Liver (tissue), 9 donors: ENCODE results near the gene RAX. TPM values are rescaled to one million over a fixed set of nuclear protein-coding genes. Genes with fewer than 3 reads are reported as not detected.

Source experiments
- DNase-seq: peaks from one replicate; pipeline ENCODE4 v3.0.0-alpha.2; 2017; ENCODE audit warnings: low spot score
- H3K27ac ChIP-seq, 2 donors: one replicate each; pipeline ENCODE4 v1.7.0; 2013; ENCODE audit warnings: inconsistent platforms in 2 of 2, low read length in 2 of 2, control low read depth in 1 of 2, low read depth in 1 of 2, mild to moderate bottlenecking in 1 of 2
- H3K27me3 ChIP-seq, 4 donors: one replicate each; pipeline versions ENCODE4 v1.6.1 to v1.7.0; 2013; ENCODE audit warnings: low read length in 3 of 4, inconsistent platforms in 1 of 4, mild to moderate bottlenecking in 1 of 4, moderate library complexity in 1 of 4; ENCODE audit not compliant: control insufficient read depth in 4 of 4, insufficient read depth in 4 of 4
- H3K36me3 ChIP-seq, 4 donors: one replicate each; pipeline versions ENCODE4 v1.6.1 to v1.7.0; 2013; ENCODE audit warnings: low read length in 3 of 4, mild to moderate bottlenecking in 3 of 4, low read depth in 1 of 4, moderate library complexity in 1 of 4; ENCODE audit not compliant: control insufficient read depth in 4 of 4, insufficient read depth in 3 of 4
- H3K4me1 ChIP-seq, 4 donors: one replicate each; pipeline versions ENCODE4 v1.6.1 to v1.7.0; 2013; ENCODE audit warnings: low read length in 3 of 4, mild to moderate bottlenecking in 3 of 4, moderate library complexity in 1 of 4; ENCODE audit not compliant: control insufficient read depth in 4 of 4, insufficient read depth in 4 of 4
- H3K4me3 ChIP-seq, 3 donors: one replicate each; pipeline versions ENCODE4 v1.6.1 to v1.7.0; 2013; ENCODE audit warnings: low read length in 3 of 3, control low read depth in 1 of 3, low read depth in 1 of 3, mild to moderate bottlenecking in 1 of 3
- H3K9ac ChIP-seq, 2 donors: one replicate each; pipeline ENCODE4 v1.7.0; 2013; ENCODE audit warnings: low read length in 2 of 2, mild to moderate bottlenecking in 2 of 2, moderate library complexity in 2 of 2, control low read depth in 1 of 2, low read depth in 1 of 2
- H3K9me3 ChIP-seq, 4 donors: one replicate each; pipeline versions ENCODE4 v1.6.1 to v1.7.0; 2013; ENCODE audit warnings: low read length in 3 of 4; ENCODE audit not compliant: control insufficient read depth in 4 of 4
- EGR1 ChIP-seq, 2 donors: IDR thresholded peaks; 2 replicates each; pipeline ENCODE4 v1.6.1; 2016 to 2018; ENCODE audit warnings: antibody characterized with exemption in 2 of 2, low read depth in 2 of 2
- FOXA1 ChIP-seq: IDR thresholded peaks from 2 replicates; pipeline ENCODE4 v1.6.1; 2016; ENCODE audit warnings: antibody characterized with exemption
- FOXA2 ChIP-seq: IDR thresholded peaks from 2 replicates; pipeline ENCODE4 v1.6.1; 2016; ENCODE audit warnings: antibody characterized with exemption
- GABPA ChIP-seq, 2 donors: IDR thresholded peaks in 1 of 2; conservative IDR thresholded peaks in 1 of 2; 2 replicates each; pipeline ENCODE4 v1.6.1; 2016; ENCODE audit warnings: antibody characterized with exemption in 2 of 2, mild to moderate bottlenecking in 1 of 2, moderate library complexity in 1 of 2
- HNF4A ChIP-seq, 2 donors: conservative IDR thresholded peaks; 2 replicates each; pipeline ENCODE4 v1.6.1; 2016; ENCODE audit warnings: antibody characterized with exemption in 2 of 2, mild to moderate bottlenecking in 2 of 2
- HNF4G ChIP-seq: IDR thresholded peaks from 2 replicates; pipeline ENCODE4 v1.6.1; 2016; ENCODE audit warnings: antibody characterized with exemption
- JUND ChIP-seq, 2 donors: IDR thresholded peaks; 2 replicates each; pipeline ENCODE4 v1.6.1; 2016; ENCODE audit warnings: antibody characterized with exemption in 2 of 2
- MAX ChIP-seq: IDR thresholded peaks from 2 replicates; pipeline ENCODE4 v1.6.1; 2016; ENCODE audit warnings: antibody characterized with exemption
- NR2F2 ChIP-seq: IDR thresholded peaks from 2 replicates; pipeline ENCODE4 v1.6.1; 2016; ENCODE audit warnings: antibody characterized with exemption
- RXRA ChIP-seq, 2 donors: IDR thresholded peaks; 2 replicates each; pipeline ENCODE4 v1.6.1; 2017 to 2018; ENCODE audit warnings: antibody characterized with exemption in 2 of 2, mild to moderate bottlenecking in 1 of 2
- SP1 ChIP-seq: IDR thresholded peaks from 2 replicates; pipeline ENCODE4 v1.6.1; 2018; ENCODE audit warnings: antibody characterized with exemption, mild to moderate bottlenecking
- TAF1 ChIP-seq: conservative IDR thresholded peaks from 2 replicates; pipeline ENCODE4 v1.6.1; 2016; ENCODE audit warnings: antibody characterized with exemption, mild to moderate bottlenecking
- YY1 ChIP-seq: IDR thresholded peaks from 2 replicates; pipeline ENCODE4 v1.6.1; 2016; ENCODE audit warnings: antibody characterized with exemption, mild to moderate bottlenecking
- ZBTB33 ChIP-seq: IDR thresholded peaks from 2 replicates; pipeline ENCODE4 v1.6.1; 2016; ENCODE audit warnings: antibody characterized with exemption
- WGBS: extraction: QIAGEN DNeasy Blood & Tissue Kit; methylation state at CpG from one replicate; pipeline ENCODE4 v1.1.7; 2013; 5-methylcytosine and 5-hydroxymethylcytosine counted together
- polyA plus RNA-seq, 2 donors: library from polyadenylated mRNA; stranded (reverse) in 1 of 2; unstranded in 1 of 2; fragments of 200-250 nt in 1 of 2; fragments of >200 nt in 1 of 2; fragmentation: Nextera tagmentation in 1 of 2; extraction: Ambion mirVana in 1 of 2; gene quantifications; one replicate each; pipeline versions ENCODE4 v1.2.1 to v1.2.3, GENCODE V29; 2013 to 2015
- total RNA-seq, 2 donors: library from RNA; depleted of rRNA; stranded (reverse); fragments of >200 nt; gene quantifications; one replicate each; pipeline ENCODE4 v1.2.3, GENCODE V29; 2014
- TF ChIP-seq, protein P1 (sequence below): IDR thresholded peaks from 2 replicates; pipeline ENCODE4 v1.6.1; 2016; ENCODE audit warnings: antibody characterized with exemption
- TF ChIP-seq, protein P2 (sequence below): fragments of 150-350 bp; IDR thresholded peaks from 2 replicates; pipeline ENCODE4 v1.5.1; 2017; ENCODE audit warnings: improper control_type of control experiment, low read depth, low read length; ENCODE audit not compliant: missing input control
- TF ChIP-seq, protein P3 (sequence below): IDR thresholded peaks from 2 replicates; pipeline ENCODE4 v1.6.1; 2016; ENCODE audit warnings: antibody characterized with exemption, mild to moderate bottlenecking
- donor health status: healthy.
- donor health status: healthy.
- donor health status: healthy.
- donor health status: healthy.
- donor health status: healthy.

RAX gene
- total and polyA plus RNA-seq, 4 donors = not detected

- no peak overlapping the region for H3K4me3 ChIP-seq
- peaks cover 0 to 5% (median 1%) of the 10 kb centered on the region in 4 donors for H3K27me3 ChIP-seq
- no peak overlapping the region for H3K27ac ChIP-seq
- no peak overlapping the region for H3K9ac ChIP-seq
- whole genome bisulfite sequencing = 82% methylated on average over 9 of the region's 9 CpGs
- TF ChIP-seq YY1 (no peak), GABPA (IDR thresholded peaks at IDR 0.05 in 1 of 2, conservative IDR thresholded peaks at IDR 0.05 in 1 of 2) (no peak)
- TF ChIP-seq, protein P1, sequence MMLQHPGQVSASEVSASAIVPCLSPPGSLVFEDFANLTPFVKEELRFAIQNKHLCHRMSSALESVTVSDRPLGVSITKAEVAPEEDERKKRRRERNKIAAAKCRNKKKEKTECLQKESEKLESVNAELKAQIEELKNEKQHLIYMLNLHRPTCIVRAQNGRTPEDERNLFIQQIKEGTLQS = no peak
- TF ChIP-seq, protein P2, sequence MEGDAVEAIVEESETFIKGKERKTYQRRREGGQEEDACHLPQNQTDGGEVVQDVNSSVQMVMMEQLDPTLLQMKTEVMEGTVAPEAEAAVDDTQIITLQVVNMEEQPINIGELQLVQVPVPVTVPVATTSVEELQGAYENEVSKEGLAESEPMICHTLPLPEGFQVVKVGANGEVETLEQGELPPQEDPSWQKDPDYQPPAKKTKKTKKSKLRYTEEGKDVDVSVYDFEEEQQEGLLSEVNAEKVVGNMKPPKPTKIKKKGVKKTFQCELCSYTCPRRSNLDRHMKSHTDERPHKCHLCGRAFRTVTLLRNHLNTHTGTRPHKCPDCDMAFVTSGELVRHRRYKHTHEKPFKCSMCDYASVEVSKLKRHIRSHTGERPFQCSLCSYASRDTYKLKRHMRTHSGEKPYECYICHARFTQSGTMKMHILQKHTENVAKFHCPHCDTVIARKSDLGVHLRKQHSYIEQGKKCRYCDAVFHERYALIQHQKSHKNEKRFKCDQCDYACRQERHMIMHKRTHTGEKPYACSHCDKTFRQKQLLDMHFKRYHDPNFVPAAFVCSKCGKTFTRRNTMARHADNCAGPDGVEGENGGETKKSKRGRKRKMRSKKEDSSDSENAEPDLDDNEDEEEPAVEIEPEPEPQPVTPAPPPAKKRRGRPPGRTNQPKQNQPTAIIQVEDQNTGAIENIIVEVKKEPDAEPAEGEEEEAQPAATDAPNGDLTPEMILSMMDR = no peak
- no peaks in the 10 kb centered on the region for H3K9me3 ChIP-seq
- H3K4me1 ChIP-seq = peaks cover 1 to 3% (median 2%) of the 10 kb centered on the region in 4 donors
- no peaks in the 10 kb centered on the region for H3K36me3 ChIP-seq
- no peak for DNase-seq
Measured at GRCh38 chr18:59303656-59304195, 30.5 kb upstream of the RAX start.

DNA sequence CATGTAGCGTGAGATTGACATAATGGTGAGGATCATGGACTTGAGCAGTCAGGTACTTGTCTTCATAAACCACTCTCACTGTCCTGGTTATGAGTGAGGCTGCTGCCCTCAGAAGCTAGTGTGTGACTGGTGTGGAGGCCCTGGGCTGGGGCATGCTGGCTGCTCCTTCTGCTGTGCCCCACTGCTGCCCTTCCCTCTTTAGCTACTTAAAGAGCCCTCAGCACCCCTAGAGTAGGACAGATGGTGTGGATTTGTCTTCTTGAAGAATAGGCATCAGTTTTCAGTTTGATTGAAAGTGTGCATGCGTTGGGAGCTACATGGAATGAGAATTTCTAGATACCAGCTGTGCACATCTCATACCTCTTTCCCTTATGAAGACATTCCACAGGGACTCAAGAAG is 29.8 kb upstream of the RAX start:
- no peaks in the 10 kb centered on the region for H3K36me3 ChIP-seq
- WGBS = 88% methylated on average over 2 of the region's 2 CpGs
- no peaks in the 10 kb centered on the region for H3K4me1 ChIP-seq
- H3K27ac ChIP-seq = no peak overlapping the region
- H3K9me3 ChIP-seq = no peaks in the 10 kb centered on the region
- no peak for DNase-seq
- TF ChIP-seq HNF4G (no peak), HNF4A (conservative IDR thresholded peaks at IDR 0.05) (no peak), FOXA2 (no peak)
- H3K9ac ChIP-seq = no peak overlapping the region
- H3K27me3 ChIP-seq = peaks cover 0 to 4% (median 1%) of the 10 kb centered on the region in 4 donors
- no peak overlapping the region for H3K4me3 ChIP-seq

DNA sequence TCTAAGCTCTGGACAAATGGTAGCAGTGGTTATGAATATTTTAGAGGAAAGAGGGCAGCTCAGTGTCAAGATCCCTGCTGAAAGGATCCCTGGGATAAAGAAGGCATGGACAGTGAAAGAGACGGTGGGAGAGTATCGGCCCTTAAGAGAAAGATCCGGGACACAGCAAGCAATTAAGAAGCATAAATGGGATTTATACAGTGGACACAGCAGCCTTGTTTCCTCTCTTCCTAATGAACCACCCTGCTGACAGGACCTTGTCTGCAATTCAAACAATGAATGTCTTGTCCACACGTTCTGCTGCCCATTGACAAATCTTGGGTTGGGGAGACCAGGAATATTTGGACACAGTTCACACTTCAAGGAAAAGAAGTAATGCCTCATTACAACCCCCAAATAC is 28.7 kb upstream of the RAX start:
- DNase-seq = no peak
- Histone ChIP-seq H3K4me1 (no peaks in the 10 kb centered on the region), H3K27ac (no peak overlapping the region), H3K36me3 (no peaks in the 10 kb centered on the region), H3K9ac (no peak overlapping the region), H3K4me3 (no peak overlapping the region), H3K27me3 (peaks cover 0 to 4% (median 0%) of the 10 kb centered on the region in 4 donors), H3K9me3 (no peaks in the 10 kb centered on the region)
- 76% methylated on average over 4 of the region's 4 CpGs for WGBS
- no peak for TF ChIP-seq NR2F2
- no peak for TF ChIP-seq HNF4A (conservative IDR thresholded peaks at IDR 0.05)
- no peak for TF ChIP-seq EGR1 (IDR thresholded peaks at IDR 0.05; ENCODE audit: low read depth in 2 of 2)
- TF ChIP-seq FOXA2 = no peak
- TF ChIP-seq JUND (IDR thresholded peaks at IDR 0.05) = no peak
- TF ChIP-seq ZBTB33 = no peak
- TF ChIP-seq, protein P3, sequence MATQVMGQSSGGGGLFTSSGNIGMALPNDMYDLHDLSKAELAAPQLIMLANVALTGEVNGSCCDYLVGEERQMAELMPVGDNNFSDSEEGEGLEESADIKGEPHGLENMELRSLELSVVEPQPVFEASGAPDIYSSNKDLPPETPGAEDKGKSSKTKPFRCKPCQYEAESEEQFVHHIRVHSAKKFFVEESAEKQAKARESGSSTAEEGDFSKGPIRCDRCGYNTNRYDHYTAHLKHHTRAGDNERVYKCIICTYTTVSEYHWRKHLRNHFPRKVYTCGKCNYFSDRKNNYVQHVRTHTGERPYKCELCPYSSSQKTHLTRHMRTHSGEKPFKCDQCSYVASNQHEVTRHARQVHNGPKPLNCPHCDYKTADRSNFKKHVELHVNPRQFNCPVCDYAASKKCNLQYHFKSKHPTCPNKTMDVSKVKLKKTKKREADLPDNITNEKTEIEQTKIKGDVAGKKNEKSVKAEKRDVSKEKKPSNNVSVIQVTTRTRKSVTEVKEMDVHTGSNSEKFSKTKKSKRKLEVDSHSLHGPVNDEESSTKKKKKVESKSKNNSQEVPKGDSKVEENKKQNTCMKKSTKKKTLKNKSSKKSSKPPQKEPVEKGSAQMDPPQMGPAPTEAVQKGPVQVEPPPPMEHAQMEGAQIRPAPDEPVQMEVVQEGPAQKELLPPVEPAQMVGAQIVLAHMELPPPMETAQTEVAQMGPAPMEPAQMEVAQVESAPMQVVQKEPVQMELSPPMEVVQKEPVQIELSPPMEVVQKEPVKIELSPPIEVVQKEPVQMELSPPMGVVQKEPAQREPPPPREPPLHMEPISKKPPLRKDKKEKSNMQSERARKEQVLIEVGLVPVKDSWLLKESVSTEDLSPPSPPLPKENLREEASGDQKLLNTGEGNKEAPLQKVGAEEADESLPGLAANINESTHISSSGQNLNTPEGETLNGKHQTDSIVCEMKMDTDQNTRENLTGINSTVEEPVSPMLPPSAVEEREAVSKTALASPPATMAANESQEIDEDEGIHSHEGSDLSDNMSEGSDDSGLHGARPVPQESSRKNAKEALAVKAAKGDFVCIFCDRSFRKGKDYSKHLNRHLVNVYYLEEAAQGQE = no peak
- TF ChIP-seq, protein P1 = no peak
- TF ChIP-seq YY1 = no peak
- no peak for TF ChIP-seq SP1
- no peak for TF ChIP-seq MAX
- TF ChIP-seq FOXA1 = no peak
- no peak for TF ChIP-seq TAF1
- no peak for TF ChIP-seq GABPA (IDR thresholded peaks at IDR 0.05 in 1 of 2, conservative IDR thresholded peaks at IDR 0.05 in 1 of 2)
- TF ChIP-seq HNF4G = no peak
- no peak for TF ChIP-seq RXRA (IDR thresholded peaks at IDR 0.05)
- TF ChIP-seq, protein P2 = no peak
